Upper lobe of left lung (tissue), 4 donors: Measurements from ENCODE around the gene TBC1D5.

Source experiments
- CTCF ChIP-seq, 6 experiments: fragments of 450-650 bp in 4 of 6; fragments of 200-600 bp in 2 of 6; sonication (generic) in 2 of 6; IDR thresholded peaks; one replicate each; pipeline ENCODE4 v1.5.1; 2016 to 2019; ENCODE audit warnings: antibody characterized with exemption in 6 of 6
- EP300 ChIP-seq, 4 donors: sonication (generic); formaldehyde crosslinking; IDR thresholded peaks; one replicate each; pipeline ENCODE4 v1.5.1; 2017; ENCODE audit warnings: antibody characterized with exemption in 4 of 4, control low read depth in 2 of 4
- POLR2A ChIP-seq, 4 donors: fragments of 450-650 bp; IDR thresholded peaks; one replicate each; pipeline ENCODE4 v1.5.1; 2016 to 2017; ENCODE audit warnings: antibody characterized with exemption in 4 of 4, mild to moderate bottlenecking in 2 of 4
- POLR2AphosphoS5 ChIP-seq, 2 donors: sonication (generic); formaldehyde crosslinking; IDR thresholded peaks; one replicate each; pipeline ENCODE4 v1.5.1; 2017; ENCODE audit warnings: antibody characterized with exemption in 2 of 2

- TF ChIP-seq EP300 (IDR thresholded peaks at IDR 0.05) (no peak), POLR2A (IDR thresholded peaks at IDR 0.05) (no peak), CTCF (IDR thresholded peaks at IDR 0.05) (no peak), POLR2AphosphoS5 (IDR thresholded peaks at IDR 0.05) (no peak)
These were observed 403.3 kb downstream of the TBC1D5 start for GRCh38 chr3:17339132-17339575.
